Measurements from ENCODE around the gene ENTHD1.
A peak's percentile ranks its signal among the peaks of the same experiment; 100 is the strongest.
"Not testable (repeated sequence)": the region's sequence is repeated elsewhere in the genome, so short reads cannot be mapped to it uniquely, and the experiment has no call there.

Gene ENTHD1

DNA sequence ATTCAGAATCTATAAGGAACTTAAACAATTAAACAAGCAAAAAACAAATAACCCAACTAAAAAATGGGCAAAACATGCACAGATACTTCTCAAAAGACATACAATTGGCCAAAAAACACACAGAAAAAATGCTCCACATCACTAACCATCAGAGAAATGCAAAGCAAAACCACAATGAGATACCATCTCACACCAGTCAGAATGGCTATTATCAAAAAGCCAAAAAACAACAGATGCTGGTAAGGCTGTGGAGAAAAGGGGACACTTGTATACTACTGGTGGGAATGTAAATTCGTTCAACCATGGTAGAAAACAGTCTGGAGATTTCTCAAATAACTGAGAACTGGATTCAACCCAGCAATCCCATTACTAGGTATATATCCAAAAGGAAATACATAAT, 24.8 kb downstream of the ENTHD1 start:
- ATAC-seq (ENCODE audit: low read depth): no peak
- H3K9me3 Mint-ChIP-seq: peaks cover 1% of the 10 kb centered on the region
- no peaks in the 10 kb centered on the region for H3K36me3 Mint-ChIP-seq
- H3K27me3 Mint-ChIP-seq: no peaks in the 10 kb centered on the region
- H3K27ac Mint-ChIP-seq: no peak overlapping the region
- H3K4me1 Mint-ChIP-seq: peaks cover 28% of the 10 kb centered on the region
- H3K4me3 Mint-ChIP-seq: no peak overlapping the region
- DNase-seq (ENCODE audit: low spot score in 2 of 2): no peak

GRCh38 chr22:39859903-39860588, 33.5 kb downstream of the ENTHD1 start:
- Mint-ChIP-seq H3K4me1 (peaks cover 27% of the 10 kb centered on the region), H3K4me3 (no peak overlapping the region), H3K9me3 (no peaks in the 10 kb centered on the region), H3K27ac (no peak overlapping the region), H3K27me3 (no peaks in the 10 kb centered on the region), H3K36me3 (no peaks in the 10 kb centered on the region)
- DNase-seq (ENCODE audit: low spot score in 2 of 2): no peak
- peak; percentile 91 for ATAC-seq (ENCODE audit: low read depth)

GRCh38 chr22:39856588-39856987, 37.0 kb downstream of the ENTHD1 start:
- DNase-seq (ENCODE audit: low spot score in 2 of 2) (no peak), ATAC-seq (ENCODE audit: low read depth) (no peak)
- Mint-ChIP-seq H3K27ac (no peak overlapping the region), H3K4me3 (no peak overlapping the region), H3K36me3 (no peaks in the 10 kb centered on the region), H3K4me1 (peaks cover 42% of the 10 kb centered on the region), H3K27me3 (no peaks in the 10 kb centered on the region), H3K9me3 (no peaks in the 10 kb centered on the region)

DNA sequence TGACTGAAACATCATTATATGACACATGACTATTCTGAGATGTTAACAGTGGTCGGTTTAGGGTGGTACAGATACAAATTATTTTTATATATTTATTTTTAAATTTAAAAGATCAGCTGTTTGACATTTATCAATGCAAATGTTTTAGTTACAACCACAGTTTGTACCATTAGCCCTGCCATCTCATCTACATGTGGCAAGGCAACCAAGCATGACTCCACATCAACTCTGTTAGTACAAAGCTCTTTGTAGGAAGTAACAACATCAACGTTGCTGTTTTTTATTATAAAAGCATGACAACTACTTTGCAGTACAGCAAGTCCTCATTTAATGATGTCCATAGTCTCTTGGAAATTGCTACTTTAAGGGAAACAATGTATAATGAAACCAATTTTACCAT, 40.8 kb downstream of the ENTHD1 start:
- ATAC-seq (ENCODE audit: low read depth): peak; percentile 80

DNA sequence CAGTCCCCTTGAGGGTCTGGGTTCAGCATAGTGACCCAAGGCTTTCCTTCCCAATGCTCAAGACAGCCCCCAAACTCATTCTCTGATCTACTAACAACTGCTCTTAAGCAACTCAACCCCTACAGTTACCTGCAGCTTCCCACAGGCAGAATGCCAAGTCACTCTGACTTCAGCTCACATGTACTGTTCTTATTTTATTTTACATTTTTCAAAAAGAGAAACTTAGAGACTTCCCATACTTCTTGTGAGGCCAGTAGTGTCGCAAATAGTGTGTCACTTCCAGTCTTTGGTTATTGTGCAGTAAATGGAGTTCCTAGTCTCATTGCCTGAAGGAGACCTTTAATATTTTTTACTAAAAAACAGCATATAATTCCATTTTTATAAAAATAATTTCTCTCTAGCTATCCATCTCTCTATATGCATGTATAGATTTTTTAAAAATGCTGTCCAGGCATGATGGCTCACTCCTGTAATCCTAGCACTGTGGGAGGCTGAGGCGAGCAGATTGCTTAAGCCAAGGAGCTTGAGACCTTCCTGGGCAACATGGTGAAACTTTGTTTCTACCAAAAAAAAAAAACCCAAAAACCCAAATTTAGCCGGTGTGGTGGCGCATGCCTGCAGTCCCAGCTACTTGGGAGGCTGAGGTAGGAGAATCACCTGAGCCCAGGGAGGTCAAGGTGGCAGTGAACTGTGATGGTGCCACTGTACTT, 41.8 kb downstream of the ENTHD1 start:
- no peaks in the 10 kb centered on the region for H3K27me3 Mint-ChIP-seq
- no peak overlapping the region for H3K4me3 Mint-ChIP-seq
- H3K4me1 Mint-ChIP-seq: peaks cover 32% of the 10 kb centered on the region
- no peak for DNase-seq (ENCODE audit: low spot score in 2 of 2)
- H3K27ac Mint-ChIP-seq: no peak overlapping the region
- H3K9me3 Mint-ChIP-seq: no peaks in the 10 kb centered on the region
- H3K36me3 Mint-ChIP-seq: peaks cover 2% of the 10 kb centered on the region
- ATAC-seq (ENCODE audit: low read depth): no peak

More for the DNA sequence above, 40.8 kb downstream of the ENTHD1 start:
- peak overlapping the region; percentile 38 for H3K27ac Mint-ChIP-seq
- peaks cover 2% of the 10 kb centered on the region for H3K36me3 Mint-ChIP-seq
- no peaks in the 10 kb centered on the region for H3K27me3 Mint-ChIP-seq
- no peak for DNase-seq (ENCODE audit: low spot score in 2 of 2)
- peak overlapping the region; percentile 5 for H3K4me3 Mint-ChIP-seq
- peaks cover 32% of the 10 kb centered on the region for H3K4me1 Mint-ChIP-seq
- H3K9me3 Mint-ChIP-seq: no peaks in the 10 kb centered on the region

- no peaks in the 10 kb centered on the region for H3K27me3 Mint-ChIP-seq
- H3K9me3 Mint-ChIP-seq: peaks cover 2% of the 10 kb centered on the region
- H3K4me1 Mint-ChIP-seq: peaks cover 27% of the 10 kb centered on the region
- H3K4me3 Mint-ChIP-seq: no peak overlapping the region
- H3K36me3 Mint-ChIP-seq: peaks cover 7% of the 10 kb centered on the region
- ATAC-seq (ENCODE audit: low read depth): no peak
- DNase-seq (ENCODE audit: low spot score in 2 of 2): no peak
- no peak overlapping the region for H3K27ac Mint-ChIP-seq
These were observed 46.1 kb downstream of the ENTHD1 start for GRCh38 chr22:39847477-39847876.

GRCh38 chr22:39846539-39846938, 47.0 kb downstream of the ENTHD1 start:
- not testable (repeated sequence) for H3K4me3 Mint-ChIP-seq; H3K27me3 Mint-ChIP-seq; ATAC-seq (ENCODE audit: low read depth); H3K27ac Mint-ChIP-seq; H3K9me3 Mint-ChIP-seq; H3K36me3 Mint-ChIP-seq; DNase-seq (ENCODE audit: low spot score in 2 of 2)
- H3K4me1 Mint-ChIP-seq: peaks cover 20% of the 10 kb centered on the region

GRCh38 chr22:39845529-39845928, 48.0 kb downstream of the ENTHD1 start:
- peak overlapping the region; percentile 36 for H3K27ac Mint-ChIP-seq
- DNase-seq (ENCODE audit: low spot score in 2 of 2): no peak
- peak overlapping the region; percentile 15 for H3K4me3 Mint-ChIP-seq
- H3K36me3 Mint-ChIP-seq: peaks cover 9% of the 10 kb centered on the region
- peaks cover 3% of the 10 kb centered on the region for H3K9me3 Mint-ChIP-seq
- peaks cover 12% of the 10 kb centered on the region for H3K4me1 Mint-ChIP-seq
- ATAC-seq (ENCODE audit: low read depth): peak; percentile 67
- no peaks in the 10 kb centered on the region for H3K27me3 Mint-ChIP-seq

DNA sequence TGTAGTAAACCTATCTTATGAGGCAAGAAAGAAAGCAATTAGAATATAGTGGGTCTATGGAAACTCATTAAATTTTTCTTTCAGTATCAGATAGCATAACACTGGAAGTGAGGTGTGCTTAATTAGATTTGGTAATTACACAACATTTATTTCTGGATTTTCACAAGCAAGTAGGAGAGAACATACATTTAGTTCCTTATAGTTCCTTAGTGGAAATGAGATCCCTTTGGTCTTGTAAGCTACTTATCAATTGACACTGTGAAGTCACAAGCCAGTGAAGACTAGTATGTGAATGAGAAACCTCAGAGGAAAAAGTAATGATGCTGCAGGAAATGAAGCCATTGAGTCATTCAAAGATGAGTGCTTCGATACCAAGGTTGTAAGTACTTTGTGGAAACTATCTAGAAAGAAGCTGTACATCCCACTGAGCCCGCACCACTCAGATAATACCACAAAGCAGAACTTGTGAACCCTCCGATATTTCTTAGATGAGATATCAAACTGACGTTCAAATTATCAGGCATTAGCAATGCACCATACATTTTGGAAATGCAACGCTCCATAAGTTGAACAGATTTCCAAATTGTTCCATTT, 53.5 kb downstream of the ENTHD1 start:
- DNase-seq (ENCODE audit: low spot score in 2 of 2): no peak
- no peak overlapping the region for H3K27ac Mint-ChIP-seq

GRCh38 chr22:39839204-39839603, 54.4 kb downstream of the ENTHD1 start:
- H3K27ac Mint-ChIP-seq: peak overlapping the region; percentile 54
- DNase-seq (ENCODE audit: low spot score in 2 of 2): peak in 1 of 2 donors; percentile 30
- peaks cover 8% of the 10 kb centered on the region for H3K9me3 Mint-ChIP-seq
- ATAC-seq (ENCODE audit: low read depth): peak; percentile 98
- H3K27me3 Mint-ChIP-seq: no peaks in the 10 kb centered on the region
- peak overlapping the region; percentile 66 for H3K4me3 Mint-ChIP-seq
- H3K4me1 Mint-ChIP-seq: peaks cover 19% of the 10 kb centered on the region
- H3K36me3 Mint-ChIP-seq: peaks cover 9% of the 10 kb centered on the region

More for the DNA sequence above, 53.5 kb downstream of the ENTHD1 start:
- Mint-ChIP-seq H3K4me1 (peaks cover 24% of the 10 kb centered on the region), H3K9me3 (peaks cover 6% of the 10 kb centered on the region), H3K4me3 (peak overlapping the region; percentile 66), H3K27me3 (no peaks in the 10 kb centered on the region), H3K36me3 (peaks cover 9% of the 10 kb centered on the region)
- no peak for ATAC-seq (ENCODE audit: low read depth)

- Mint-ChIP-seq H3K4me3 (peak overlapping the region; percentile 33), H3K27ac (no peak overlapping the region), H3K36me3 (peaks cover 11% of the 10 kb centered on the region), H3K9me3 (peaks cover 7% of the 10 kb centered on the region), H3K4me1 (peaks cover 29% of the 10 kb centered on the region), H3K27me3 (no peaks in the 10 kb centered on the region)
- ATAC-seq (ENCODE audit: low read depth): no peak
- DNase-seq (ENCODE audit: low spot score in 2 of 2): no peak
These were observed 60.0 kb downstream of the ENTHD1 start for GRCh38 chr22:39833610-39834009.

- Mint-ChIP-seq H3K9me3 (peaks cover 7% of the 10 kb centered on the region), H3K36me3 (peaks cover 11% of the 10 kb centered on the region), H3K27ac (no peak overlapping the region), H3K27me3 (no peaks in the 10 kb centered on the region), H3K4me1 (peaks cover 29% of the 10 kb centered on the region), H3K4me3 (peak overlapping the region; percentile 68)
- ATAC-seq (ENCODE audit: low read depth): no peak
- DNase-seq (ENCODE audit: low spot score in 2 of 2): no peak
These were observed 60.5 kb downstream of the ENTHD1 start for GRCh38 chr22:39833093-39833492.

- ATAC-seq (ENCODE audit: low read depth) (no peak), DNase-seq (ENCODE audit: low spot score in 2 of 2) (no peak)
- no peaks in the 10 kb centered on the region for H3K27me3 Mint-ChIP-seq
- peaks cover 11% of the 10 kb centered on the region for H3K36me3 Mint-ChIP-seq
- peaks cover 7% of the 10 kb centered on the region for H3K9me3 Mint-ChIP-seq
- H3K4me3 Mint-ChIP-seq: peak overlapping the region; percentile 68
- peak overlapping the region; percentile 14 for H3K27ac Mint-ChIP-seq
- peaks cover 29% of the 10 kb centered on the region for H3K4me1 Mint-ChIP-seq
These were observed 60.9 kb downstream of the ENTHD1 start for GRCh38 chr22:39832627-39833074.

GRCh38 chr22:39825661-39826102, 67.9 kb downstream of the ENTHD1 start:
- Mint-ChIP-seq H3K36me3 (peaks cover 5% of the 10 kb centered on the region), H3K9me3 (no peaks in the 10 kb centered on the region), H3K27ac (peak overlapping the region; percentile 82), H3K4me1 (peaks cover 16% of the 10 kb centered on the region), H3K4me3 (peak overlapping the region; percentile 75), H3K27me3 (no peaks in the 10 kb centered on the region)
- DNase-seq (ENCODE audit: low spot score in 2 of 2) (peak; percentile 30 to 36), ATAC-seq (ENCODE audit: low read depth) (peak; percentile 98)
